Erythroblast (primary cell): ENCODE measurements around the gene RHBDF1.

ENCODE experiments used
- GATA1 ChIP-seq: IDR thresholded peaks from 2 replicates; pipeline ENCODE4 v1.6.1; 2011; ENCODE audit warnings: low read depth, mild to moderate bottlenecking, control low read depth, low read length, moderate library complexity
- POLR2A ChIP-seq: IDR thresholded peaks from 2 replicates; pipeline ENCODE4 v1.6.1; 2011; ENCODE audit warnings: mild to moderate bottlenecking, low read length

DNA sequence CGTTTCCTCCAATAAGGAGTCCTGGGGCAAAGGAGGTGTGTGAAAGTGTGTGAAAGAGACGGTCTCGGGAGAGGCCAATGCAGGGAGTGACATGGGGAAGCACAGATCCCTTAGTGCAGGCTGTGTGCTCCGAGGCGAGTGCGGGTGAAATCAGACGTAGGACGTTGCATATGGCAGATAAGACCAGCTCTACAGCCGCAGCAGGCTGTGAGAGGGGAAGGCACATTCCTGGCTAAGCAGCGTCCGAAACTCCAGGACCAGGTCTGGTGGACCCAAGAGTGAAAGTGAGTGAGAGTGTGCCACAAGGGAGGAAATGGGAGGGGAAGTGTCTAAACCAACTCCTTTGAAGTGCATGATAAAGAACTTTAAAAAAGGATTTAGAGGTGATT, 30.4 kb downstream of the RHBDF1 start:
- TF ChIP-seq POLR2A: no peak
- TF ChIP-seq GATA1: no peak
